NOMO-1 treated with dmso at 0.1 percent for 144 hours (cell line): ENCODE results near the gene CHRNB1.

Experiments
- DNase-seq: peaks from one replicate; lab custom pipeline; 2025; ENCODE audit not compliant: unreplicated experiment; lab: John Stamatoyannopoulos, UW

CHRNB1 gene

GRCh38 chr17:7437369-7437863 lies 7.4 kb upstream of the CHRNB1 start:
- DNase-seq: no peak

GRCh38 chr17:7437950-7438614 lies 6.8 kb upstream of the CHRNB1 start:
- peak; percentile 32 for DNase-seq

DNA sequence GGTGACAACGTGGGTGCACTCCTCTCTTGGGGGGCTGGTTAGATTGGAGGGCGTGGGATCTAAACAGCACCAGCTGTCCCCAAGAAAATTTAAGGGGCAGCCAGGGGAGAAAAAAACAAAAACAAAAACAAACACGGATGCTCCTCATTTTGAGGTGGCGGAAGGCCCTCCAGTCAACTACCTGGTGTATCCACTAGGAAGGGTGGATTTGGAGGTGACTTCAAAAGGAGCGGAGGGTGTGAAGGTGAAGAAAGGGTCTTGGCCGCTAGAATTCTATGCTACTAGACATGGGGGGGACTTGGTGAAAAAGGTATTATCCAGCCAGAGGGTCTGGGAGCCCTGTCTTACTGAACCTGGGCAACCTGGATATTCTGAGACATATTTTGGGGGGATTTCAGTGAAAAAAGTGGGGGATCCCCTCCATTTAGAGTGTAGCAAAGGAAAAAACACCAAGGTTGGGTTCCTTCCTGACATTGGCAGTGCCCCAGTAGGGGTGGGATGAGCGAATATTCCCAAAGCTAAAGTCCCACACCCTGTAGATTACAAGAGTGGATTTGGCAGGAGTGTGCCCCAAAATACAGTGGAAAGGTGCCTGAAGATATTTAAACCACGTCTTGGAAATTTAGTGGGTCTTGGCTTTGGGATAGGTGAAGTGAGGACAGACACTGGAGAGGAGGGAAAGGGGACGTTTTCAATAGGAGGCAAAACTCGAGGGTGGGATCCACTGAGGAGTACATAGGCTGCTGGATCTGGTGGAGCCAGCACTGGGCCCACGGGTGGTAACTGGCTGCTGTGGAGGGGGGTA lies 6.0 kb upstream of the CHRNB1 start:
- DNase-seq: no peak

DNA sequence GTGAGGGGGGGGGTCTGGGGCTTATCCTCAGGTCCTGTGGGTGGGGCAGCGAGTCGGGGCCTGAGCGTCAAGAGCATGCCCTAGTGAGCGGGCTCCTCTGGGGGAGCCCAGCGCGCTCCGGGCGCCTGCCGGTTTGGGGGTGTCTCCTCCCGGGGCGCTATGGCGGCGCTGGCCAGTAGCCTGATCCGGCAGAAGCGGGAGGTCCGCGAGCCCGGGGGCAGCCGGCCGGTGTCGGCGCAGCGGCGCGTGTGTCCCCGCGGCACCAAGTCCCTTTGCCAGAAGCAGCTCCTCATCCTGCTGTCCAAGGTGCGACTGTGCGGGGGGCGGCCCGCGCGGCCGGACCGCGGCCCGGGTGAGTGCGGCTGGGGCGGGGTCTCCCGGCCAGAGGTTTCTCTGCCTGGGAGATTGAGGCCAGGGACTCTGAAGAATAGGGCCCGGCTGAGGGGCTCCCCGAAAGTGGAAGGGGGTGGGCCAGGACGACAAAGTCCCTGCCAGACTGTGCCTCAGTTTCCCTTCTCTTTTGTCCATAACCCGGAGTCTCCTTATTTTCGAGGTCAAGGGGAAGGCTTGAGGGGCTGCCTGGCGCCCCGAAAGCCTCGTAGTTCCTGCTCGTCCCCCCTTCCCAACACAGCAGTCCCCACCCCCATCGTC lies 5.3 kb upstream of the CHRNB1 start, which contains the start of gene FGF11:
FGF11 (plus strand) TSS at position 51 of the 651 bp plus-strand sequence; CDS start at position 160, 109 bp downstream.
- DNase-seq: no peak

- DNase-seq: no peak
These were observed 4.6 kb upstream of the CHRNB1 start for GRCh38 chr17:7440113-7440833.

DNA sequence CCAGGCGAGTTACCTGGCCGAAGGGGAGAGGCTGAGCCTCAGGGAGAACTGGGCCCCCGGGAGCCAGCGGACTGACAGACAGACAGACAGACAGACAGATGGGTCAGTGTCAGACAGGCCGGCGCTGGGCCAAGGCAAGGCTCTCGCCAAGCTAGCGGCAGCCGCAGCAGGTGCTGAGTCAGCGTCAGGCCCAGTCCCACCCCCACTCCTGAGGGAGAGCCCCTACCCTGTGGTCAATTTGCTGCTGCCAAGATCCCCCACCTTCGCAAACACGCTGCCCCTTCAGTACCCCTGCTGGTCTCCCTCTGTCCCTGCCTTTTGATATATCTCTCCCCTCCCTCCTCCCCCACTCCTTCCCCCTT lies 4.0 kb upstream of the CHRNB1 start:
- no peak for DNase-seq

DNA sequence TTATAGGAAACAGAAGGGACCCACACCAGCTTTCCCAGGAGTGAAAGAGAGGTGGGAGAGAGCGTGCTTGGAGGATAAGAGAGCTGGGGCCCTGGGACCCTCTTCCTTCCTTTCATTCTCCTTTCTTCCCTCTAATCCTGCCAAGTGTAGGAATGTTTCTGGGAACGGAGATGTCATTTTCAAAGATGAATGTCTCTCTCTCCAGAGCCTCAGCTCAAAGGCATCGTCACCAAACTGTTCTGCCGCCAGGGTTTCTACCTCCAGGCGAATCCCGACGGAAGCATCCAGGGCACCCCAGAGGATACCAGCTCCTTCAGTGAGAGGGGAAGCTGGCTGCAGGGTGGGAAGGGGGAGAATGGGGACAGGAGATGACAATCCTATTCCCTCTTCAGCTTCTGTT lies 3.6 kb upstream of the CHRNB1 start:
- DNase-seq: no peak

DNA sequence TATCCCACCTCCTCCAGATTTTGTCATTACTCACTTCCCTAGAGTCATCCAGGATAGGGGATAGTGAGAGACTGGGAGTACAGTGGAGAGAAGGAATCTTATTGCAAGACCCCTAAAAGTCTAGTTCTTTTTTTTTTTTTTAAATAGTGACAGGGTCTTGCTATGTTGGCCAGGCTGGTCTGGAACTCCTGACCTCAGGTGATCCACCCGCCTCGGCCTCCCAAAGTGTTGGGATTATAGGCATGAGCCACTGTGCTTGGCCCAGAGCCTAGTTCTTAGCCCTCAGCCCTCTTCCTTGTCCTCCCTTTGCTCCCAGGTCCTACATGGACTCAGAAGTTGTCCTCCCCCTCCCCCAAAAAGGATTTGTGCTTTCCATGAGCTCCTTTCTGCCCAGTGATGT lies 2.7 kb upstream of the CHRNB1 start:
- no peak for DNase-seq

DNA sequence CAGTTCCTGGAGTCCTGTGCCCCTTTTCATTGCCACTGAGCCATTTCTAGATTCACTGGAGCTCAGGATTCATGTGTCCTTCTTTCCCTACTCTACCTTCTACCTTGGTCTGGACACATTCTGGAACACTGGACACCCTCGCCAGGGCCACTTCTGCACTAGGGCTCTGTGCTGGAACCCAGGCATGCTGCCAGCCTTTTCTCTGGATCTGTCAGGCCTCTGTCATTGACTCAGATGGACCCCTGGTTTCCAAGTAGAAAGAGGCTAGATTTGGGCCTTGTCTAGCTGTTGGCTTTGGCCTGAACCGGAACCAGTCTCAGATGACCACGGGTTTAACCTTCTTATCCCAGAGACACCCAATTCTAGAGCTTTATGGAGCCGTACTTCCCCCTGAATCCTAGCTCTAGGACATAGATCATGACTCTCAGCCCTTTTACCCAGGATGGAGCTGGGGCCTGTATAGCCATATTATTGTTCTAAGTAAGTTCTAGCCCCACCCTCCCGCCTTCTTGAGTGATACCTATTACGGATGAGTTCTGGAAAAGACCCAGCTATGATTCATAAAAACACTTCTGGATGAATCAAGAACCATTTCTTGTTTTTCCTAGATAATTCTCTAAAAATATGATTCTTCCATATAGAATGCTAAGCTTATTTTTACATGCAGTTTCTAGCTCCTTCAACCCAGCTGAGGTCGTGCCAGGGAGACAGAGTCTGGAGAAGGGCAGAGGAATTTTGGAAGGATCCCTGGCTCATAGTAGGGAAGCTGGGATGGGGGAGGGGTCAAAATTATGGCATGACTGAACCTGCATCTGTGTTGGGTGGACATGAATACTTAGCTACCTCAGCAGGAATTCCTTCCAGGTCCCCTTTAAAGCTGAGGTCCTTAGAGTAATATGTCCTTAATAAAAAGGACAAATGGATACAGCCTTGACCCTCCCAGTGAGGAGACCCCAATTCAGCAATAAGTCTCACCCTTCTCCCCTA lies 1.1 kb upstream of the CHRNB1 start:
- no peak for DNase-seq

- DNase-seq: no peak
These were observed 733 bp downstream of the CHRNB1 start for GRCh38 chr17:7445619-7445968.

GRCh38 chr17:7448461-7448860 lies 3.6 kb downstream of the CHRNB1 start:
- no peak for DNase-seq

GRCh38 chr17:7459961-7460545 lies 15.2 kb downstream of the CHRNB1 start:
- DNase-seq: no peak

DNA sequence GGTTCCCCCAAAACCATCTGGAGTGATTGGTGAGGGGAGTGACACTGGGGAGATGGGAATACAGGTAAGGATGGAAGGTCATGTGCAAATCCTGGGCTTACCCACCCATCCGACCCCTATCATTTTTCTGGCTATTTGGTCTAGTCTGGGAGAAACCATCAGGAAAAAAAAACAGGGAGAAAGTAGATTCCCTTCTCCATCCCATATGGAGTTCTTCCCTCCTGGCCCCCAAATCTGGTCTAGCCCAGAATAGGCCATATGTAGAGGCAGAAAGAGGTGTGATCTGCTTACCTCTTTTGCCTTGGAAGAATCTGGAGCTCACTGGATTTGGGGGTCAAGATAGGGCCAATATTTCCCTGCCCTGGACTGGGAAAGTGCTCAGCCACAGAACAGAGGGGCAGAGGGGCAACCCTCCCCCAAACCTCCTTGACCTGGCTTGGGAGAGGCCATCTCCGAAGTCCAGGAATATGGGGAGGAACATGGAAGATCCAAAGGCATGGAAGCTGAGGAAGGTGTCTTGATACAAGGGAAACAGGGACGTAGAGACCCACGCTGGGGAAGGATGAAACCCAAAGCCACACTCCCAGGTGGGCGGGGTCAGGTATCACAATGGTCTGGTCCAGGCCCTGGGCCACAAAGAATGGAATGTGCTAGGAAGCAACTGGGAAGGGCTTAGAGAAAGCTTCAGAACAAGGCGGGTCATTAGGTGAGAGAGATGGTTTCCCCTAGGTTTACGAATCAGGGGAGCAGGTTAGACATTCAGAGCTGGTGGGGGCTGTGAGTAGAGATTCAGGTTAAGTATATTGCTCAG lies 16.2 kb downstream of the CHRNB1 start:
- DNase-seq: no peak

- no peak for DNase-seq
These were observed 17.9 kb downstream of the CHRNB1 start for GRCh38 chr17:7462474-7463371.

DNA sequence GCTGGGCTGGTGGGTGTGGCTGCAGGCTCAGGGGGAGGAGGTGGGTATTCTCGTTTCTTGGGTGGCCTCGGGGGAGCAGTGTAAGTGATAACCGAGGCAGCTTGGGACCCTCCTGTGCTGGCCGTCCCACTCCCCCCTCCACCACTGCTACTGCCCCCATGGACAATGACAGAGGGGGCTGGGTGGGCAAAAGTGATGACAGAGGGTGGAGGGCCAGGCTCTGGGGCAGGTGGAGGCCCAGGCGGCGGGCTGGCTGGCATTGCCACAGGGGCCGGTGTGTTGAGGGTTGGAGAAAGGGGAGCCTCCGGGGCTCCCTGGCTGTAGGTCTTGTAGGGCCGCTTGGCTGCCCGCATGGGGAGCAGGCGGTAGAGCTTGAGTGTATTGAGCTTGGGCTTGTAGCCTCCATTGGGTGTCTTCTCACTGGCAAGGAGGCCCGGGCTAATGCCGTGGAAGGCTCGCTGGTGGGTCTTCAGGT lies 18.5 kb downstream of the CHRNB1 start:
- no peak for DNase-seq

- DNase-seq: no peak
These were observed 19.2 kb downstream of the CHRNB1 start for GRCh38 chr17:7464081-7464480.

- DNase-seq: no peak
These were observed 20.9 kb downstream of the CHRNB1 start for GRCh38 chr17:7465597-7466275.
